NCI-H345 treated with DMSO at 0.1 percent for 48 hours (cell line): Measurements from ENCODE around the gene PRM1.

ENCODE experiments used
- DNase-seq: peaks from one replicate; lab custom pipeline; 2025; ENCODE audit not compliant: unreplicated experiment; lab: John Stamatoyannopoulos, UW

The PRM1 gene

GRCh38 chr16:11280616-11281522 lies at the start of gene PRM1:
Gene PRM1 (minus strand): TSS chr16:11281330. CDS start chr16:11281238, 92 bp downstream.
- no peak for DNase-seq

GRCh38 chr16:11330526-11331237 lies 49.6 kb upstream of the PRM1 start:
- DNase-seq = no peak

GRCh38 chr16:11329891-11330290 lies 48.8 kb upstream of the PRM1 start:
- no peak for DNase-seq

GRCh38 chr16:11329071-11329491 lies 48.0 kb upstream of the PRM1 start:
- no peak for DNase-seq

GRCh38 chr16:11328172-11329070 lies 47.3 kb upstream of the PRM1 start:
- no peak for DNase-seq

GRCh38 chr16:11327277-11328171 lies 46.4 kb upstream of the PRM1 start:
- no peak for DNase-seq

GRCh38 chr16:11326737-11327276 lies 45.7 kb upstream of the PRM1 start:
- no peak for DNase-seq

GRCh38 chr16:11326084-11326736 lies 45.1 kb upstream of the PRM1 start:
- DNase-seq = no peak

GRCh38 chr16:11325404-11326083 lies 44.4 kb upstream of the PRM1 start:
- no peak for DNase-seq

GRCh38 chr16:11323551-11324336 lies 42.6 kb upstream of the PRM1 start:
- DNase-seq = no peak

- DNase-seq = no peak
These were observed 41.7 kb upstream of the PRM1 start for GRCh38 chr16:11322823-11323222.

- DNase-seq = no peak
These were observed 40.5 kb upstream of the PRM1 start for GRCh38 chr16:11321662-11322061.

- no peak for DNase-seq
These were observed 39.0 kb upstream of the PRM1 start for GRCh38 chr16:11320170-11320569.

GRCh38 chr16:11319529-11320146 lies 38.5 kb upstream of the PRM1 start:
- DNase-seq = no peak

- no peak for DNase-seq
These were observed 37.7 kb upstream of the PRM1 start for GRCh38 chr16:11318817-11319216.

- no peak for DNase-seq
These were observed 35.3 kb upstream of the PRM1 start for GRCh38 chr16:11316331-11317015.

GRCh38 chr16:11315510-11315909 lies 34.4 kb upstream of the PRM1 start:
- no peak for DNase-seq
